Lower leg skin (tissue), 4 donors: Measurements from ENCODE around the gene SBF1. TPM values are rescaled to one million over a fixed set of nuclear protein-coding genes. Genes with fewer than 3 reads are reported as not detected.
"Not testable (repeated sequence)": the region's sequence is repeated elsewhere in the genome, so short reads cannot be mapped to it uniquely, and the experiment has no call there.

Experiments used
- DNase-seq, 2 donors: peaks; one replicate each; pipeline ENCODE4 v3.0.0-alpha.2; 2019; ENCODE audit warnings: low spot score in 2 of 2
- H3K4me3 ChIP-seq: fragments of 200-600 bp; sonication (generic); 2 replicates; pipeline ENCODE4 v1.5.1; 2017; ENCODE audit warnings: mild to moderate bottlenecking, low read depth; ENCODE audit not compliant: poor library complexity, severe bottlenecking
- POLR2A ChIP-seq, 2 donors: fragments of 450-650 bp; IDR thresholded peaks; one replicate each; pipeline ENCODE4 v1.6.1; 2016 to 2017; ENCODE audit warnings: antibody characterized with exemption in 2 of 2, mild to moderate bottlenecking in 1 of 2, moderate library complexity in 1 of 2
- WGBS, 2 donors: methylation state at CpG; one replicate each; pipeline ENCODE4 v1.1.5; 2018; 5-methylcytosine and 5-hydroxymethylcytosine counted together
- intact Hi-C: fragments of 100-400 bp; cut with DNase I; formaldehyde crosslinking; loops from one replicate; pipeline ENCODE4 v1.15.0; 2023; ENCODE audit warnings: low total_unique reads
- total RNA-seq, 4 donors: library from RNA; depleted of rRNA; stranded (reverse); fragments of >200 nt; gene quantifications; one replicate each; pipeline ENCODE4 v1.1.0, GENCODE V29; 2016
- TF ChIP-seq, protein P1 (sequence below), 3 donors: fragments of 450-650 bp; IDR thresholded peaks; one replicate each; pipeline ENCODE4 v1.5.1; 2016; ENCODE audit warnings: antibody characterized with exemption in 3 of 3, mild to moderate bottlenecking in 3 of 3, moderate library complexity in 2 of 3

The SBF1 gene
- total RNA-seq, 4 donors from 2014 or later: 70.8 to 123 (median 87.2) TPM

DNA sequence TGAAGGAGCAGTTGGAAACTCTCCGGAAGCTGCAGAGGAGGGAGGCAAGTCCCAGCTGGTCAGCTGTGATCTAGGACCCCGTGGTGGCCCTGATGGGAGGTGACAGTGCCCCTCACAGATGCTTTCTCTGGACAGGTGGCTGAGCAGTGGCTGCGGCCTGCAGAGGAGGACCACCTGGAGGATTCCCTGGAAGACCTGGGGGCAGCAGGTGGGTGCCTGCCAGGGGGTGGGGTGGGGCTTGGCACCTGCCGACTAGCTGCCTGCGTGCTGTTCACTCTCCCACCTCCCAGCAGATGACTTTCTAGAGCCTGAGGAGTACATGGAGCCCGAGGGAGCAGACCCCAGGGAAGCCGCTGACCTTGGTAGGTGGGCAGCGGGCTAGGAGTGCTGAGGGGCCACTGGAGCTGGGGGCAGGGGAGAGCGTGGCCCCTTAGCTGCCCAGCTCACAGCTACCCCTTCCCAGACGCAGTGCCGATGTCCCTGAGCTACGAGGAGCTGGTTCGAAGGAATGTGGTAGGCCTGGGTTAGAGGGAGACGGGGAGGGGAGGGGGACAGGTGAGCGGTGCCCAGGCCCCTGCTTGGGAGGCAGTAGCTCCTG lies 47.5 kb upstream of the SBF1 start:
- no peak overlapping the region for H3K4me3 ChIP-seq
- 90 to 92% methylated on average over 15 of the region's 15 CpGs for WGBS, 2 donors
- no peak for DNase-seq
- TF ChIP-seq, protein P1, sequence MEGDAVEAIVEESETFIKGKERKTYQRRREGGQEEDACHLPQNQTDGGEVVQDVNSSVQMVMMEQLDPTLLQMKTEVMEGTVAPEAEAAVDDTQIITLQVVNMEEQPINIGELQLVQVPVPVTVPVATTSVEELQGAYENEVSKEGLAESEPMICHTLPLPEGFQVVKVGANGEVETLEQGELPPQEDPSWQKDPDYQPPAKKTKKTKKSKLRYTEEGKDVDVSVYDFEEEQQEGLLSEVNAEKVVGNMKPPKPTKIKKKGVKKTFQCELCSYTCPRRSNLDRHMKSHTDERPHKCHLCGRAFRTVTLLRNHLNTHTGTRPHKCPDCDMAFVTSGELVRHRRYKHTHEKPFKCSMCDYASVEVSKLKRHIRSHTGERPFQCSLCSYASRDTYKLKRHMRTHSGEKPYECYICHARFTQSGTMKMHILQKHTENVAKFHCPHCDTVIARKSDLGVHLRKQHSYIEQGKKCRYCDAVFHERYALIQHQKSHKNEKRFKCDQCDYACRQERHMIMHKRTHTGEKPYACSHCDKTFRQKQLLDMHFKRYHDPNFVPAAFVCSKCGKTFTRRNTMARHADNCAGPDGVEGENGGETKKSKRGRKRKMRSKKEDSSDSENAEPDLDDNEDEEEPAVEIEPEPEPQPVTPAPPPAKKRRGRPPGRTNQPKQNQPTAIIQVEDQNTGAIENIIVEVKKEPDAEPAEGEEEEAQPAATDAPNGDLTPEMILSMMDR (IDR thresholded peaks at IDR 0.05): no peak
- no peak for TF ChIP-seq POLR2A (IDR thresholded peaks at IDR 0.05)
- intact Hi-C loops: no loop called here

DNA sequence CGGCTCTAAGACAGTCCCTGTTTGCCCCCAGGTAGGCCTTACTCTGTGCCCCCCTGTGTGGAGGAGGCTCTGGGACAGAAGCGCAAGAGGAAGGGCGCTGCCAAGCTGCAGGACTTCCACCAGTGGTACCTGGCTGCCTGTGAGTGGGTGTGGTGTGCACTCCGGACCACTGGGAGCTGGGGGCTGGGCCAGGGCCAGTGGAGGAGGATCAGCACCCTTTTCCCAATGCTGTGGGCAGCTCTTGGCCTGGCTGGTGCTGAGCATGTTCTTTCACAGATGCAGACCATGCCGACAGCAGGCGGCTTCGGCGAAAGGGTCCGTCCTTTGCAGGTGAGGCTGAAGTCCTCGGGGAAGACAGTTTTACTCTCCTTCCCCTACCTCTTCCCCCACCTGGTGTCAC lies 46.9 kb upstream of the SBF1 start:
- no peak overlapping the region for H3K4me3 ChIP-seq
- DNase-seq: no peak
- intact Hi-C loops: no loop called here
- TF ChIP-seq POLR2A (IDR thresholded peaks at IDR 0.05): no peak
- TF ChIP-seq, protein P1 (IDR thresholded peaks at IDR 0.05): no peak
- 94 to 97% methylated on average over 7 to 10 of the region's 10 CpGs for WGBS, 2 donors

- TF ChIP-seq POLR2A (IDR thresholded peaks at IDR 0.05): no peak
- TF ChIP-seq, protein P1 (IDR thresholded peaks at IDR 0.05): no peak
- DNase-seq: no peak
- WGBS, 2 donors: 91 to 93% methylated on average over 12 of the region's 13 CpGs
- intact Hi-C loops: no loop called here
- H3K4me3 ChIP-seq: no peak overlapping the region
Measured at GRCh38 chr22:50520826-50521453, 46.1 kb upstream of the SBF1 start.

DNA sequence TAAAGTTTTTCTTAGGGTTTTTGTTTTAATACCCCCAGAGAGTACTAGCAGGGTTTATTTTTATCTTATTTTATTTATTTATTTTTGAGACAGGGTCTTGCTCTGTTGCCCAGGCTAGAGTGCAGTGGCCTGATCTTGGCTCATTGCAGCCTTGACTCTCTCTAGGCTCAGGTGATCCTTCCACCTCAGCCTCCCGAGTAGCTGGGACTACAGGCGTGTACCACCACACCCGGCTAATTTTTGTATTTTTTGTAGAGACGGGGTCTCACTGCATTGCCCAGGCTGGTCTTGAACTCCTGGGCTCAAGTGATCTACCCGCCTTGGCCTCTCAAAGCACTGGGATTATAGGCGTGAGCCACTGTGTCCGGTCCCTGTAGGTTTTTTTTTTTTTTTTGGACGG lies 45.3 kb upstream of the SBF1 start:
- DNase-seq, intact Hi-C loops, H3K4me3 ChIP-seq: not testable (repeated sequence)
- WGBS, 2 donors: 96% methylated on average over 8 of the region's 8 CpGs

DNA sequence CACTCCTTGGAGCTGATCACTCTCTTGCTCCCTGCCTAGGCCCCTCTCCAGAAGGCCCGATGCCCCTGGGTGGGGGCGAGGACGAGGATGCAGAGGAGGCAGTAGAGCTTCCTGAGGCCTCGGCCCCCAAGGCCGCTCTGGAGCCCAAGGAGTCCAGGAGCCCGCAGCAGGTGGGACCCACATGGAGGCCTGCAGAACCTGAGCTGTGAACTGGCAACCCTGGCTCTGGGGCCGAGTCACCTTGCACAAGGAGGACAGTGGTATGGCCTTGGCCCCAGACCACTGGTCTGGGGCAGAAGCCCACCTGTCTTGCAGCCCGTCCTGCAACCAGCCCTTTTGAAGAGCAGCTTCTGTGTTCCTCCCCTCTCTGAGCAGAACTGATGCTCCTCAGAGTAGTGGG lies 44.3 kb upstream of the SBF1 start:
- intact Hi-C loops: no loop called here
- DNase-seq: no peak
- H3K4me3 ChIP-seq: no peak overlapping the region
- no peak for TF ChIP-seq POLR2A (IDR thresholded peaks at IDR 0.05)
- TF ChIP-seq, protein P1 (IDR thresholded peaks at IDR 0.05): no peak
- WGBS, 2 donors: 85 to 94% methylated on average over 6 to 8 of the region's 8 CpGs

- TF ChIP-seq, protein P1 (IDR thresholded peaks at IDR 0.05): no peak
- TF ChIP-seq POLR2A (IDR thresholded peaks at IDR 0.05): no peak
- intact Hi-C loops: no loop called here
- no peak overlapping the region for H3K4me3 ChIP-seq
- no peak for DNase-seq
- WGBS, 2 donors: 93 to 97% methylated on average over 5 to 7 of the region's 7 CpGs
Measured at GRCh38 chr22:50518606-50519005, 43.8 kb upstream of the SBF1 start.
